HG03442 (cell line): ENCODE data around the gene PHF12.

ENCODE experiments used
- ATAC-seq: cut with Tn5 transposase; IDR thresholded peaks from one replicate; pipeline ENCODE4 v1.9.1; 2021; ENCODE audit warnings: mild to moderate bottlenecking, moderate library complexity; ENCODE audit not compliant: unreplicated experiment

The PHF12 gene

DNA sequence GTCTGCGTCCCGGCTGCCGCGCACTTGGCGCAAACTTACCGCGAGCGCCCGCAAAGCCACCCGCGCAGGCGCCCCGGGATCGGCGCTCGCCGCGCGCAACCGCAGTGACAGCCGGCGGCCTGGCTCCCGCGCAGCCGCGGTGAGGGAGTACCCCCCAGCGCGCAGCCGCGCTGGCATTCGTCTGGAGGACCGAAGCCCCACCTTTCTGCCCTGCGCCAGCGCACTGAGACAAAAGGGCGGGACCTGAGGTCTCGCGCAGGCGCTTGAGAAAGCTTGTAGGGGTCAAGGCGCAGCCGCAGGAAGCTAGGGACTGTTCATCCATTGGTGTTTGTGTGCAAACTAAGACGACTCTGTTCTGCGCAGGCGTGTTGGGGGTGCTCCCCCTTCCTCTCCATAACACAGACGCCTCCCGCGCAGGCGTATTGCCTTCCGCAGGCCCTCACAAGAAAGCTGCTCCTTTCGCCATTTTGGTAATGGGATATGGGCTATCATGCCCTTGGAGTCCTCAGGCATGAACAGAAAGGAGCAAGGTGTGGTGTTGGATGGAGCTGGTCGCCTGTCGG is at the start of gene PHF12:
PHF12 (minus strand) TSS at position 91 of the 563 bp plus-strand sequence. CDS start 558 bp downstream, outside the sequence.
- peak; percentile 60 for ATAC-seq

GRCh38 chr17:29000973-29001372 is 49.7 kb upstream of the PHF12 start:
- ATAC-seq: no peak

- no peak for ATAC-seq
Observed at GRCh38 chr17:28999206-28999605, 47.9 kb upstream of the PHF12 start.

DNA sequence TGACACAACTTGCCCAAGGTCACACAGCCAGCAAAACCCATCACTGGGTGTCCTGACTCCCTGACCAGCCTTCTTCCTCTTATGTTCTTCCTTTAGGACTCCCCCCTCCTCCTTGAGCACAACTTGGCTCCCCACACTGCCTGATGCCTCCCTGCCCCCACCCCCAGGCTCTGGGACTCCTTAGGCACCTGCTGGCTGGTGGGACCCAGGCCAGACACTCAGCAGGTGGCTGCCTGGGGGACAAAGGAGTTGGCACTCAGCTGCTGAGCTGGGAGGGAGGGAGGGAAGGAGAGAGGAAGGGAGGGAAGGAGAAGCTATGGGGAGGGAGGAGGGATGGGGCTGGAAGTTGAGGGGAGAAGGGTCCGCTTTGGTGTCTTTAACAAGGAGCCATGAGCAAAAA is 46.5 kb upstream of the PHF12 start:
- no peak for ATAC-seq

GRCh38 chr17:28996554-28997096 is 45.3 kb upstream of the PHF12 start:
- ATAC-seq: no peak

GRCh38 chr17:28993645-28994426 is 42.5 kb upstream of the PHF12 start:
- ATAC-seq: no peak

DNA sequence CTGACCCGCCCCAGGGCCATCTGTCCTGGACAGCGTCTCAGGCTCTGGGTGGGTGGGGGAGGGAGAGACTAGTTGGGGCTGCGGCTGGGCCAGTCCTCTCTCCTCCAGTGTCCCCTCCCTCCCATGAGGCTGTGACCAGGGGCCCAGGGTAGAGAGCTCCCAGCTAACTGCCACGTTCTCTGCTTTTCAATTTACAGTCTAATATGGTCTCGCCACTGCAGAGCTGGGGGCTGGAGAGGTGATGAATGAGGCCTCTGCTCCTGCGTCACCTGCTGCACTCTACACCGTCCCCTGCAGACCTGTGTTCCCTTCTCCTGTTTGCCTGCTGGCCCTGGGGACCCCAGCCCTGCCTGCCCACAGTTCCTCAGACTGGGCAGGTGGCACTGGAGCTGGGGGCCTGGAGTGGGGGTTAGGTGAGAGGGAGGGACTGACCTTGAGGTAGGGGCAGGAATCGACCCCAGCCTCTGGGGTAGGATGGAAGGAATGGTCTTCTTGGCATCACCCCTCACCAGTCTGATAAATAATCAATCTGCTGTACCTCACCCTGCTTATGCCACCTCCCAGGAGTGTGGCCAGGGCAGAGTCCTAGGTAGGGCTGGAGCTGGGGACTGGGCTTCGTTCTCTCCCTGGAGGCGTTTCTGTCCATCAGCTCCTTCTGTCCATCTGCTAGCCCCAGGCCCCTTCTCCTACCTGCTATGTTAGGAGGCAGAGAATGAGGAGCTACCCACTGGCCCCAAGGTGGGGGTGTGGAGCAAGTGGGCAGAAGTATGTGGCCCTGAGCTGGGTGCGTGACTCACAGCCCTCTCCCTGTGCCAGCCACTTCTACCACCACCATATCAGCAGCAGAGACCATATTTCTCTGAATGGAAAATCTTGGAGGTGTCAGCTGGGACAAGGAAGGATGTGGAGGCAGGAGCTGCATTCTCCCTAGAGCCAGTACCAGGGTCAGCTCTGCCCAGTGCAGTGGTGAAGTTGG is 41.6 kb upstream of the PHF12 start:
- ATAC-seq: no peak

DNA sequence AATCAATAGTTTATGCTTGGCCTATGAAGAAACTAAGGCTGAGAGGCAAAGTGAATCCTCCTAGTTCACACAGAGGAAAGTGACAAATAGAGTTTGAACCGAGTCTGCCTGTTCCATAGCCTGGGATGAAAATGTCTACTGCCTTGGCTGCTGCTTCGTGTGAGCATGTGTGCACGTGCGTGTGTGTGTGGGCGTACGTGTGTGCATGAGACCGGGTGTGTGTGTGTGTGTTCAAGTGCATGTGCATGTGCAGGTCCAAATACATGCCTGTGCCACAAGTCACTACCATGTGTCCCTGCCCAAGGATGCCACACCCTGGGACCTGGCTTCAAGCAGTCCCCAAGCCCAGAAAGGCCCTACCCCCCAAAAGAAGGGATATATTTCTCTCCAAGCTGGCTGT is 40.9 kb upstream of the PHF12 start:
- ATAC-seq: no peak

DNA sequence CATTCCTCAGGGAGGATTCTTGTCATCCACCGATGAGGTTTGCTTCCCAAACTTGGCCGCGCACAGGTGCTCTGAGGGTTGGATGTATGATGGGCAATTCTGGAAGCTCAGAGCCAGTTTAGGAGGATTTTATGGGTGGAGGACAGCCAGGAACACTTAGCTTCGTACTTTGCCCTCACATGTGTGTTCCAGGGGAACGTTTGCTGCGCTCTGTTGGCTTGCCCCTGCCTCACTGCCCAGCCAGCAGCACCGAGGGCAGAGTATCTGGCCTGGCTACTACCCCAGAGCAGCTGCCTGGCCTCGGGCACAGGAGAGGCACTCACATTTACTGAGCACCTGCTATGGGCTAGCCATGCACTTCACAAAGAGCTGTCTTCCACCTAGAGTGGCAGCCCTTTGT is 40.5 kb upstream of the PHF12 start:
- no peak for ATAC-seq

DNA sequence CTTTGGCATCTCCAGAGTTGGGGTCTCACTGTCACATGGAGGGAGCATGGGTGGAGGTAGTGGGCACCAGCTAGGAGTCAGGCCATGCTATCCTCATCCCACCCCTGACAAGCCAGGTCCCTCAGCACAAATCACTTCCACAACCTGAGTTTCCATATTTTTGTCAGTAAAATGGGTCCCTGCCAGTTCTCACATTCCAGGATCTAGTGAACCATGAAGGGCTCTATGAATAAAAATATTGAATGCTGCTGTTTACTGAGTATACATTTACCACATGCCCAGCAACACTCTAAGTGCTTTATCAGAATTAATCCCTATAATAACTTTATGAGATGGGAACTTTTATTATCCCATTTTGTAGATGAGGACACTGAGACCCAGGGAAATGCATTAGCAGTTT is 37.7 kb upstream of the PHF12 start:
- ATAC-seq: no peak

GRCh38 chr17:28988475-28988874 is 37.2 kb upstream of the PHF12 start:
- ATAC-seq: no peak

- no peak for ATAC-seq
Observed at GRCh38 chr17:28986714-28987655, 35.7 kb upstream of the PHF12 start.

- ATAC-seq: no peak
Observed at GRCh38 chr17:28985950-28986713, 34.8 kb upstream of the PHF12 start.

GRCh38 chr17:28983286-28984230 is 32.2 kb upstream of the PHF12 start:
- no peak for ATAC-seq

- no peak for ATAC-seq
Observed at GRCh38 chr17:28982131-28982793, 30.9 kb upstream of the PHF12 start.

DNA sequence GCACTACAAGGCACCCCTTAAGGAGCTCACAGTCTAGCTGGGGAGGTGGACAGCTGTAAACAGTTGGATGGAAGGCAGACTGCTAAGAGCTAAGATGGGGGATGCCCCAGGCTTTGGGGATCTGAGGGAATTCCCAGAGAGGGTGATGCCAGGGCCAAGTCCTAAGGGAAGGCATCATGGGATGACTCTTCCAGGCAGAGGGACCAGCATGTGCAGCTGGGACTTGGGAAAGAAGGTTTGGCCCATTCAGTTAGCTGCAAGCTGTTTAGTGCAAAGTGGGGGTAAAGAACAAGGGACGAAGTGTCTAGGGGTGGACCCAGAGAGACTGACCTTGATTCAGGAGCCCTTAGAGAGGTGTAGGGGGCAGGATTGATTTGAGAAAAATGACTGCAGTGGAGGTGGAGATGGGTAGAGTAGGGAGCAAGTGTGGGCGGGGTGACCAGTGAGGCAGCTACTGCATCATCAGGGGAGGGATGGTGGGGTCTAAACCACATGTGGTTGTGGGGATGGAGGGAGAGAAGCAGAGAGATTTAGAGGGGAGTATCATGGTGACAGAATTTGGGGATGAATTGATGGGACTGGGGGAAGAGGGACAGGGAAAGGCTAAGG is 27.1 kb upstream of the PHF12 start:
- ATAC-seq: no peak

- no peak for ATAC-seq
Observed at GRCh38 chr17:28977659-28978355, 26.5 kb upstream of the PHF12 start.
